H9 (cell line): ENCODE data around the gene ANKRD44. TPM values are rescaled to one million over a fixed set of nuclear protein-coding genes. Genes with fewer than 3 reads are reported as not detected.

ENCODE experiments used
- DNase-seq: peaks from one replicate; pipeline ENCODE4 v3.0.0-alpha.2; 2017
- H2AFZ ChIP-seq: one replicate; pipeline ENCODE4 v1.6.1; 2013; ENCODE audit warnings: mild to moderate bottlenecking, low read length, control low read depth, moderate library complexity
- H2AK5ac ChIP-seq: 2 replicates; pipeline ENCODE4 v1.6.1; 2013; ENCODE audit warnings: low read length, control low read depth, mixed read lengths; ENCODE audit not compliant: insufficient read length
- H2BK120ac ChIP-seq: one replicate; pipeline ENCODE4 v1.6.1; 2013; ENCODE audit warnings: low read depth, mild to moderate bottlenecking, low read length, control low read depth, inconsistent platforms; ENCODE audit not compliant: poor library complexity, severe bottlenecking
- H2BK12ac ChIP-seq: 2 replicates; pipeline ENCODE4 v1.6.1; 2013; ENCODE audit warnings: low read length, control low read depth, mixed read lengths, low read depth; ENCODE audit not compliant: insufficient read length
- H2BK15ac ChIP-seq: 2 replicates; pipeline ENCODE4 v1.6.1; 2013; ENCODE audit warnings: low read depth, low read length, control low read depth
- H2BK20ac ChIP-seq: one replicate; pipeline ENCODE4 v1.6.1; 2013; ENCODE audit warnings: low read depth, mild to moderate bottlenecking, low read length, control low read depth, inconsistent platforms; ENCODE audit not compliant: poor library complexity, severe bottlenecking
- H2BK5ac ChIP-seq: 2 replicates; pipeline ENCODE4 v1.6.1; 2013; ENCODE audit warnings: low read length, control low read depth, mixed read lengths; ENCODE audit not compliant: insufficient read length
- H3K14ac ChIP-seq: 2 replicates; pipeline ENCODE4 v1.6.1; 2013; ENCODE audit warnings: low read length, control low read depth; ENCODE audit not compliant: insufficient read depth
- H3K18ac ChIP-seq: 2 replicates; pipeline ENCODE4 v1.6.1; 2013; ENCODE audit warnings: low read depth, mild to moderate bottlenecking, mixed read lengths, low read length, control low read depth; ENCODE audit not compliant: insufficient read length
- H3K23ac ChIP-seq: 2 replicates; pipeline ENCODE4 v1.6.1; 2013; ENCODE audit warnings: low read length, control low read depth, mixed read lengths, low read depth; ENCODE audit not compliant: insufficient read length
- H3K23me2 ChIP-seq: 2 replicates; pipeline ENCODE4 v1.6.1; 2013; ENCODE audit warnings: low read depth, mild to moderate bottlenecking, mixed read lengths, low read length, control low read depth; ENCODE audit not compliant: insufficient read length, poor library complexity, severe bottlenecking
- H3K27ac ChIP-seq: 2 replicates; pipeline ENCODE4 v1.5.1; 2013; ENCODE audit warnings: low read length, control low read depth, mixed read lengths, low read depth; ENCODE audit not compliant: insufficient read length
- H3K27me3 ChIP-seq: 2 replicates; pipeline ENCODE4 v1.6.1; 2013; ENCODE audit warnings: low read length, control low read depth, inconsistent platforms; ENCODE audit not compliant: insufficient read depth
- H3K4ac ChIP-seq: 2 replicates; pipeline ENCODE4 v1.6.1; 2013; ENCODE audit warnings: low read depth, mild to moderate bottlenecking, control low read depth, inconsistent platforms, low read length, moderate library complexity
- H3K4me1 ChIP-seq: 2 replicates; pipeline ENCODE4 v1.6.1; 2013; ENCODE audit warnings: low read length, control low read depth, inconsistent platforms; ENCODE audit not compliant: insufficient read depth
- H3K4me2 ChIP-seq: 2 replicates; pipeline ENCODE4 v1.6.1; 2013; ENCODE audit warnings: low read length, control low read depth, mixed read lengths; ENCODE audit not compliant: insufficient read length, insufficient read depth
- H3K56ac ChIP-seq: 2 replicates; pipeline ENCODE4 v1.6.1; 2013; ENCODE audit warnings: low read depth, mild to moderate bottlenecking, mixed read lengths, low read length, control low read depth; ENCODE audit not compliant: insufficient read length
- H3K79me1 ChIP-seq: 2 replicates; pipeline ENCODE4 v1.6.1; 2013; ENCODE audit warnings: low read depth, mild to moderate bottlenecking, moderate library complexity, low read length, control low read depth, inconsistent platforms; ENCODE audit not compliant: insufficient read depth, poor library complexity, severe bottlenecking
- H3K79me2 ChIP-seq: 2 replicates; pipeline ENCODE4 v1.6.1; 2013; ENCODE audit warnings: low read length, control low read depth, inconsistent platforms; ENCODE audit not compliant: insufficient read depth
- H3K9ac ChIP-seq: 2 replicates; pipeline ENCODE4 v1.6.1; 2013; ENCODE audit warnings: low read length, control low read depth, mixed read lengths; ENCODE audit not compliant: insufficient read length; ENCODE audit errors: extremely low read depth
- H3K9me3 ChIP-seq: one replicate; pipeline ENCODE4 v1.6.1; 2013; ENCODE audit warnings: low read depth, low read length, inconsistent platforms; ENCODE audit not compliant: control insufficient read depth
- H3T11ph ChIP-seq: one replicate; pipeline ENCODE4 v1.6.1; 2013; ENCODE audit warnings: mild to moderate bottlenecking, low read length, control low read depth, inconsistent platforms
- H4K20me1 ChIP-seq: one replicate; pipeline ENCODE4 v1.6.1; 2013; ENCODE audit not compliant: control insufficient read depth, insufficient read length, insufficient read depth
- H4K5ac ChIP-seq: 2 replicates; pipeline ENCODE4 v1.6.1; 2013; ENCODE audit warnings: low read depth, mild to moderate bottlenecking, mixed read lengths, low read length, control low read depth; ENCODE audit not compliant: insufficient read length
- H4K8ac ChIP-seq: replicated peaks from 2 replicates; pipeline ENCODE4 v1.6.1; 2013; ENCODE audit warnings: low read length, control low read depth, mixed read lengths, low read depth; ENCODE audit not compliant: insufficient read length
- H4K91ac ChIP-seq: 2 replicates; pipeline ENCODE4 v1.6.1; 2013; ENCODE audit warnings: low read depth, mild to moderate bottlenecking, moderate library complexity, mixed read lengths, low read length, control low read depth; ENCODE audit not compliant: insufficient read length
- H3K27ac Mint-ChIP-seq, 3 experiments: 2 replicates in 2 of 3; 3 replicates in 1 of 3; pipeline ENCODE4 v1.8.0; 2020 to 2021; ENCODE audit warnings: mixed read lengths in 3 of 3, mild to moderate bottlenecking in 1 of 3, moderate library complexity in 1 of 3
- H3K27me3 Mint-ChIP-seq: 2 replicates; pipeline ENCODE4 v1.8.0; 2021; ENCODE audit warnings: low read depth, mild to moderate bottlenecking, moderate library complexity, mixed read lengths
- H3K36me3 Mint-ChIP-seq, 3 experiments: 2 replicates in 2 of 3; 3 replicates in 1 of 3; pipeline ENCODE4 v1.8.0; 2020 to 2021; ENCODE audit warnings: low read depth in 3 of 3, mixed read lengths in 3 of 3; ENCODE audit not compliant: insufficient read depth in 1 of 3
- H3K4me1 Mint-ChIP-seq, 2 experiments: 2 replicates each; pipeline ENCODE4 v1.8.0; 2020; ENCODE audit warnings: mixed read lengths in 2 of 2
- H3K4me3 Mint-ChIP-seq, 2 experiments: 2 replicates in 1 of 2; 3 replicates in 1 of 2; pipeline ENCODE4 v1.8.0; 2020 to 2021; ENCODE audit warnings: mild to moderate bottlenecking in 2 of 2, mixed read lengths in 2 of 2, moderate library complexity in 1 of 2
- H3K9me3 Mint-ChIP-seq, 2 experiments: 2 replicates in 1 of 2; 3 replicates in 1 of 2; pipeline ENCODE4 v1.8.0; 2020; ENCODE audit warnings: mild to moderate bottlenecking in 2 of 2, mixed read lengths in 2 of 2, moderate library complexity in 1 of 2
- CTCF ChIP-seq: fragments of 200-600 bp; sonication (generic); conservative IDR thresholded peaks from 3 replicates; pipeline ENCODE4 v1.8.0; 2021; ENCODE audit warnings: antibody characterized with exemption, mild to moderate bottlenecking
- WGBS: extraction: QIAGEN DNeasy Blood & Tissue Kit; methylation state at CpG from one replicate; pipeline ENCODE4 v1.1.7; 2013; ENCODE audit warnings: missing lambda C conversion rate, low lambda C conversion rate, mixed read lengths; ENCODE audit not compliant: insufficient read length; ENCODE audit errors: extremely low coverage; 5-methylcytosine and 5-hydroxymethylcytosine counted together
- total RNA-seq: library from RNA; stranded (reverse); gene quantifications from 2 replicates; pipeline ENCODE4 v1.2.1, GENCODE V29; 2021

The ANKRD44 gene
- total RNA-seq, 1 experiment from 2014 or later, result 1.9 TPM

GRCh38 chr2:197007716-197008628 lies 302.6 kb downstream of the ANKRD44 start:
- H3K4me2 ChIP-seq, result no peak overlapping the region
- Mint-ChIP-seq H3K27ac (no peak overlapping the region), H3K4me1 (peaks cover 16 to 22% of the 10 kb centered on the region in 2 experiments)

More at GRCh38 chr2:197007716-197008628, 302.6 kb downstream of the ANKRD44 start:
- no peak overlapping the region for H4K8ac ChIP-seq
- H3K9me3 ChIP-seq, result no peaks in the 10 kb centered on the region
- H4K91ac ChIP-seq, result no peak overlapping the region
- DNase-seq, result no peak
- H2BK12ac ChIP-seq, result no peak overlapping the region
- no peaks in the 10 kb centered on the region for H3K23me2 ChIP-seq
- no peaks in the 10 kb centered on the region for H3K4me1 ChIP-seq
- H4K20me1 ChIP-seq, result no peaks in the 10 kb centered on the region
- no peaks in the 10 kb centered on the region for H3K79me2 ChIP-seq
- no peaks in the 10 kb centered on the region for H3K79me1 ChIP-seq
- no peak overlapping the region for H2BK5ac ChIP-seq
- H2BK120ac ChIP-seq, result no peak overlapping the region
- no peak overlapping the region for H2BK15ac ChIP-seq
- no peak overlapping the region for H3K18ac ChIP-seq
- TF ChIP-seq CTCF, result no peak
- no peak overlapping the region for H3T11ph ChIP-seq
- no peak overlapping the region for H3K23ac ChIP-seq
- no peak overlapping the region for H3K14ac ChIP-seq
- H3K4ac ChIP-seq, result no peak overlapping the region
- Mint-ChIP-seq H3K27me3 (no peaks in the 10 kb centered on the region), H3K9me3 (no peaks in the 10 kb centered on the region), H3K36me3 (no peaks in the 10 kb centered on the region), H3K4me3 (no peak overlapping the region)
- no peak overlapping the region for H3K56ac ChIP-seq
- no peak overlapping the region for H2BK20ac ChIP-seq
- H3K27me3 ChIP-seq, result no peaks in the 10 kb centered on the region
- no peak overlapping the region for H3K9ac ChIP-seq
- no peak overlapping the region for H3K27ac ChIP-seq
- no peak overlapping the region for H4K5ac ChIP-seq
- no CpG with 5 or more reads among the region's 4 CpGs for whole genome bisulfite sequencing
- no peak overlapping the region for H2AK5ac ChIP-seq
- H2AFZ ChIP-seq, result no peak overlapping the region
